ENCODE measurements around the gene UTP11. TPM values are rescaled to one million over a fixed set of nuclear protein-coding genes. Genes with fewer than 3 reads are reported as not detected.

UTP11 gene
- total and polyA plus RNA-seq, 2 donors (not counting 3 experiments of a cell fraction or from before 2014, with no cell fraction given) = 20.1 to 54.1 TPM

- H3K9ac ChIP-seq (replicated peaks; ENCODE audit: extremely low read depth, insufficient read depth, low read length) = no peak overlapping the region
- no TSS peak for BruUV-seq (replicated peaks)
- TF ChIP-seq POLR2A (IDR thresholded peaks at IDR 0.05; ENCODE audit: low read depth, low read length) (no peak), CTCF (IDR thresholded peaks at IDR 0.05; ENCODE audit: extremely low read depth in 1 of 2, insufficient read depth in 1 of 2, low read depth in 1 of 2, low read length in 2 of 2) (no peak), JUN (IDR thresholded peaks at IDR 0.05; ENCODE audit: borderline replicate concordance, insufficient read depth, insufficient read length, low read depth) (no peak), MYC (IDR thresholded peaks at IDR 0.05; ENCODE audit: low read depth, low read length) (no peak), POLR2AphosphoS5 (IDR thresholded peaks at IDR 0.05; ENCODE audit: insufficient read depth, low read depth, low read length) (no peak), FOS (IDR thresholded peaks at IDR 0.05; ENCODE audit: borderline replicate concordance, insufficient read depth, low read length) (no peak), GATA2 (IDR thresholded peaks at IDR 0.05; ENCODE audit: insufficient read depth, insufficient read length, low read depth, low read length) (no peak), MAX (IDR thresholded peaks at IDR 0.05; ENCODE audit: insufficient read depth, insufficient read length) (no peak), EZH2 (IDR thresholded peaks at IDR 0.05; ENCODE audit: borderline replicate concordance, low read depth, low read length, severe bottlenecking) (no peak)
- DNase-seq (ENCODE audit: low read depth, low spot score) (no peak), FAIRE-seq (no peak)
- no peak overlapping the region for H3K4me3 ChIP-seq (replicated peaks in 1 of 3; ENCODE audit: insufficient read depth in 1 of 3, low read depth in 1 of 3, low read length in 3 of 3)
- H3K27ac ChIP-seq (ENCODE audit: insufficient read depth, low read depth, low read length) = no peak overlapping the region
- dilution Hi-C loops (cut with MboI; ENCODE audit: extremely low pct_ligation_motif_present, low sequenced_read_pairs) = no loop called here
- H3K4me2 ChIP-seq (ENCODE audit: insufficient read depth, low read length) = peak overlapping the region; percentile 80
- POLR2A ChIA-PET = interaction anchor here (0.7 to 1.1 kb wide), 2 partner anchors 14 to 20 kb away, joined by 3 read pairs; no protein-coding TSS in a partner anchor
- no peaks in the 10 kb centered on the region for H3K27me3 ChIP-seq (ENCODE audit: control insufficient read depth in 2 of 2, insufficient read depth in 2 of 2, low read length in 2 of 2)
- H3K9me3 ChIP-seq (replicated peaks; ENCODE audit: control insufficient read depth, insufficient read depth, low read length) = no peaks in the 10 kb centered on the region
- no peak overlapping the region for H2AFZ ChIP-seq (ENCODE audit: low read depth, low read length)
- H3K79me2 ChIP-seq (ENCODE audit: control insufficient read depth, insufficient read depth, low read length) = peaks cover 47% of the 10 kb centered on the region
- peaks cover 43% of the 10 kb centered on the region for H3K4me1 ChIP-seq (ENCODE audit: control insufficient read depth, extremely low read depth, insufficient read depth, low read length)
- intact Hi-C loops (cut with micrococcal nuclease) = loop anchor here (10.0 kb wide), 1 partner anchor 439 kb away; no protein-coding TSS in a partner anchor
- CTCF ChIA-PET = interaction anchor here (0.7 to 1.8 kb wide), 4 partner anchors 9 to 23 kb away, joined by 3 to 5 read pairs (median 3); no protein-coding TSS in a partner anchor
- no peaks in the 10 kb centered on the region for H3K9me1 ChIP-seq (replicated peaks; ENCODE audit: control insufficient read depth, extremely low read depth, insufficient read depth, low read length)
- H4K20me1 ChIP-seq (replicated peaks; ENCODE audit: control insufficient read depth, extremely low read depth, insufficient read depth, low read length) = peaks cover 2% of the 10 kb centered on the region
- H3K36me3 ChIP-seq (ENCODE audit: control insufficient read depth in 2 of 2, extremely low read depth in 1 of 2, insufficient read depth in 2 of 2, low read length in 2 of 2) = peaks cover 5 to 10% of the 10 kb centered on the region in 2 experiments
Observed at GRCh38 chr1:38014171-38014570, 1.6 kb downstream of the UTP11 start.
